ENCODE data around the gene LRP1.

The LRP1 gene

DNA sequence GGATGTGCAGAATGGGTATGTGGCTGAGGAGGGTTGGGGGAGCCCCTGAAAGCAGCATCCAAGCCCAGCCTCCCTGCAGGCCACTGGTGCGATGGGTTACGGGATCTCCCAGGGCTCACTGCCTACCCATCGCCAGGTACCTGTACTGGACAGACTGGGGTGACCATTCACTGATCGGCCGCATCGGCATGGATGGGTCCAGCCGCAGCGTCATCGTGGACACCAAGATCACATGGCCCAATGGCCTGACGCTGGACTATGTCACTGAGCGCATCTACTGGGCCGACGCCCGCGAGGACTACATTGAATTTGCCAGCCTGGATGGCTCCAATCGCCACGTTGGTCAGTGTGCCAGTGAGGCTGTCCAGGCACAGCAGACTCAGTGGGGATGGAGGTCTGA, 70.0 kb downstream of the LRP1 start:
- TF ChIP-seq SIN3A (IDR thresholded peaks at IDR 0.05; ENCODE audit: borderline replicate concordance, insufficient read depth, low read length) (no peak), TAF1 (IDR thresholded peaks at IDR 0.05; ENCODE audit: borderline replicate concordance, insufficient read depth, low read length) (no peak), POLR2AphosphoS5 (IDR thresholded peaks at IDR 0.05; ENCODE audit: low read depth, low read length) (no peak), FOXP2 (optimal IDR thresholded peaks at IDR 0.05; ENCODE audit: borderline replicate concordance, extremely low read depth, extremely low read length, insufficient read depth) (no peak)
- TF ChIP-seq, protein P1, sequence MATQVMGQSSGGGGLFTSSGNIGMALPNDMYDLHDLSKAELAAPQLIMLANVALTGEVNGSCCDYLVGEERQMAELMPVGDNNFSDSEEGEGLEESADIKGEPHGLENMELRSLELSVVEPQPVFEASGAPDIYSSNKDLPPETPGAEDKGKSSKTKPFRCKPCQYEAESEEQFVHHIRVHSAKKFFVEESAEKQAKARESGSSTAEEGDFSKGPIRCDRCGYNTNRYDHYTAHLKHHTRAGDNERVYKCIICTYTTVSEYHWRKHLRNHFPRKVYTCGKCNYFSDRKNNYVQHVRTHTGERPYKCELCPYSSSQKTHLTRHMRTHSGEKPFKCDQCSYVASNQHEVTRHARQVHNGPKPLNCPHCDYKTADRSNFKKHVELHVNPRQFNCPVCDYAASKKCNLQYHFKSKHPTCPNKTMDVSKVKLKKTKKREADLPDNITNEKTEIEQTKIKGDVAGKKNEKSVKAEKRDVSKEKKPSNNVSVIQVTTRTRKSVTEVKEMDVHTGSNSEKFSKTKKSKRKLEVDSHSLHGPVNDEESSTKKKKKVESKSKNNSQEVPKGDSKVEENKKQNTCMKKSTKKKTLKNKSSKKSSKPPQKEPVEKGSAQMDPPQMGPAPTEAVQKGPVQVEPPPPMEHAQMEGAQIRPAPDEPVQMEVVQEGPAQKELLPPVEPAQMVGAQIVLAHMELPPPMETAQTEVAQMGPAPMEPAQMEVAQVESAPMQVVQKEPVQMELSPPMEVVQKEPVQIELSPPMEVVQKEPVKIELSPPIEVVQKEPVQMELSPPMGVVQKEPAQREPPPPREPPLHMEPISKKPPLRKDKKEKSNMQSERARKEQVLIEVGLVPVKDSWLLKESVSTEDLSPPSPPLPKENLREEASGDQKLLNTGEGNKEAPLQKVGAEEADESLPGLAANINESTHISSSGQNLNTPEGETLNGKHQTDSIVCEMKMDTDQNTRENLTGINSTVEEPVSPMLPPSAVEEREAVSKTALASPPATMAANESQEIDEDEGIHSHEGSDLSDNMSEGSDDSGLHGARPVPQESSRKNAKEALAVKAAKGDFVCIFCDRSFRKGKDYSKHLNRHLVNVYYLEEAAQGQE (IDR thresholded peaks at IDR 0.05; ENCODE audit: insufficient read depth in 1 of 2, low read depth in 2 of 2, low read length in 2 of 2) = no peak

DNA sequence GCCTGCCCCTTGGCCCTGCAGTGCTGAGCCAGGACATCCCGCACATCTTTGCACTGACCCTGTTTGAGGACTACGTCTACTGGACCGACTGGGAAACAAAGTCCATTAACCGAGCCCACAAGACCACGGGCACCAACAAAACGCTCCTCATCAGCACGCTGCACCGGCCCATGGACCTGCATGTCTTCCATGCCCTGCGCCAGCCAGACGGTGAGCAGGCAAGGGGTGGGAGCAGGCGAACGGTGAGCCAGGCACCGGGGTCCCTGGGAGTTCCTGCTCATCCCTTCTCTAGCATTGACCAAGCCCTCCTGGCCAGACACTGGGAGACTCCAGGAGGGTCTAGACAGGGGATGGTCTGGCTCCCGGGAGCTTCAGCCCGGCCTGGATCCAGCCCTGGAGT, 70.9 kb downstream of the LRP1 start:
- TF ChIP-seq SIN3A (IDR thresholded peaks at IDR 0.05; ENCODE audit: borderline replicate concordance, insufficient read depth, low read length) (no peak), FOXP2 (optimal IDR thresholded peaks at IDR 0.05; ENCODE audit: borderline replicate concordance, extremely low read depth, extremely low read length, insufficient read depth) (no peak), POLR2AphosphoS5 (IDR thresholded peaks at IDR 0.05; ENCODE audit: low read depth, low read length) (no peak), TAF1 (IDR thresholded peaks at IDR 0.05; ENCODE audit: borderline replicate concordance, insufficient read depth, low read length) (no peak)
- TF ChIP-seq, protein P1 (IDR thresholded peaks at IDR 0.05; ENCODE audit: insufficient read depth in 1 of 2, low read depth in 2 of 2, low read length in 2 of 2) = no peak

DNA sequence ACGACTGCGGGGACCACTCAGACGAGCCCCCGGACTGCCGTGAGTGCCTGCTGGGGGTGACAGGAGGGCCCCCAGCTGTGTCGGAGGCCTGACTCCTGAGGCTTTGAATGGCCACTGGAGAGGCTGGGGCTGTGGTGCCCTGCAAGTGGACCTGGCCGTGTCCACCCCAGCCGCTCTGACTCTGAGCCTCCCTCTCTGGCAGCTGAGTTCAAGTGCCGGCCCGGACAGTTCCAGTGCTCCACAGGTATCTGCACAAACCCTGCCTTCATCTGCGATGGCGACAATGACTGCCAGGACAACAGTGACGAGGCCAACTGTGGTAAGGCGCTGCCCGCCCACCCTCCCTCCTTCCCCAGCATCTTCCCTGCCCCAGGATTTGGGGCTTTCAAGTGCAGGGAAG, 72.2 kb downstream of the LRP1 start:
- TF ChIP-seq FOXP2 (optimal IDR thresholded peaks at IDR 0.05; ENCODE audit: borderline replicate concordance, extremely low read depth, extremely low read length, insufficient read depth) (no peak), POLR2AphosphoS5 (IDR thresholded peaks at IDR 0.05; ENCODE audit: low read depth, low read length) (no peak)

DNA sequence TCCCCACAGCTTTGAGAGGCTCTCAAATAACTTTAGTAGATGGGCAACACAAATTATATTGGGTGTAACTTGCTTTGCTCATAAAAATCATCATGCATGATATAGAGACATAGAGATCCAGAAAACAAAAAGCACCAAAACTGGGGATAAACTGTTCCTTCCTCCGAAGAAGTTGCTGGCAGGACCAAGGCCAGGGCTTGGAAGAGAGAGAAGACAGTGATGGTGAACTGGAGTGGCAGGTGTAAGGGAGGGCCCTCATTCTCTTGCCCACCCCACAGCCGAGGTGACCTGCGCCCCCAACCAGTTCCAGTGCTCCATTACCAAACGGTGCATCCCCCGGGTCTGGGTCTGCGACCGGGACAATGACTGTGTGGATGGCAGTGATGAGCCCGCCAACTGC, 72.9 kb downstream of the LRP1 start:
- TF ChIP-seq, protein P1 (IDR thresholded peaks at IDR 0.05; ENCODE audit: insufficient read depth in 1 of 2, low read depth in 2 of 2, low read length in 2 of 2) = no peak
- no peak for TF ChIP-seq POLR2AphosphoS5 (IDR thresholded peaks at IDR 0.05; ENCODE audit: low read depth, low read length)
- TF ChIP-seq SIN3A (IDR thresholded peaks at IDR 0.05; ENCODE audit: borderline replicate concordance, insufficient read depth, low read length) = no peak
- no peak for TF ChIP-seq TAF1 (IDR thresholded peaks at IDR 0.05; ENCODE audit: borderline replicate concordance, insufficient read depth, low read length)
- no peak for TF ChIP-seq FOXP2 (optimal IDR thresholded peaks at IDR 0.05; ENCODE audit: borderline replicate concordance, extremely low read depth, extremely low read length, insufficient read depth)

DNA sequence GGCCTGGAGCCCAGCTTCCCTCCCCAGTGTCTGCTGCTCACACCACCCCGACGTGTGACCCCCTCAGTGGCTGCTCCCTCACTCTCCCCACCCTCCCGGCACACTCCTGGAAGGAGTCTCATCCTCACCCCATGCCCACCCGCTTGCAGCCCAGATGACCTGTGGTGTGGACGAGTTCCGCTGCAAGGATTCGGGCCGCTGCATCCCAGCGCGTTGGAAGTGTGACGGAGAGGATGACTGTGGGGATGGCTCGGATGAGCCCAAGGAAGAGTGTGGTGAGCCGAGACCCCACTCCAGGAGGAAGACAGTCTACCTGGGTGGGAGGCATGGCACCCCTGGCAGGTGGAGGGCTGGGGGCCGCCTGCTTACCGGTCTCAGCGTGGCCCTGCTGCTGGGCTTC, 73.3 kb downstream of the LRP1 start:
- TF ChIP-seq POLR2AphosphoS5 (IDR thresholded peaks at IDR 0.05; ENCODE audit: low read depth, low read length) (no peak), SIN3A (IDR thresholded peaks at IDR 0.05; ENCODE audit: borderline replicate concordance, insufficient read depth, low read length) (no peak), TAF1 (IDR thresholded peaks at IDR 0.05; ENCODE audit: borderline replicate concordance, insufficient read depth, low read length) (no peak), FOXP2 (optimal IDR thresholded peaks at IDR 0.05; ENCODE audit: borderline replicate concordance, extremely low read depth, extremely low read length, insufficient read depth) (no peak)
- TF ChIP-seq, protein P1 (IDR thresholded peaks at IDR 0.05; ENCODE audit: insufficient read depth in 1 of 2, low read depth in 2 of 2, low read length in 2 of 2) = no peak

Data from PFSK-1 (cell line).